Sciatic nerve (tissue), 2 donors: Measurements from ENCODE around the gene HSF2BP. TPM values are rescaled to one million over a fixed set of nuclear protein-coding genes. Genes with fewer than 3 reads are reported as not detected.
A peak's percentile ranks its signal among the peaks of the same experiment; 100 is the strongest.
"Not testable (repeated sequence)": the region's sequence is repeated elsewhere in the genome, so short reads cannot be mapped to it uniquely, and the experiment has no call there.

ENCODE experiments used
- ATAC-seq: fragments of 200-7000 bp; cut with Tn5 transposase; one replicate; pipeline ENCODE4 v1.9.1; 2020; ENCODE audit warnings: mild to moderate bottlenecking, moderate library complexity
- DNase-seq: peaks from one replicate; pipeline ENCODE4 v3.0.0-alpha.2; 2020; ENCODE audit warnings: low spot score
- intact Hi-C: fragments of 100-400 bp; cut with DNase I; formaldehyde crosslinking; loops from one replicate; pipeline ENCODE4 v1.14.2; 2022
- total RNA-seq: library from RNA; stranded (reverse); fragmentation: NEBNext Ultra II Directional; extraction: Animal tissue kit (Norgen Biotek cat#: 25700); gene quantifications from one replicate; pipeline ENCODE4 v1.2.1, GENCODE V29; 2021
- donor health status: DM: no; HTN: no; CAD: no.
- donor health status: DM: no; HTN: no; CAD: no.

Gene HSF2BP
- total RNA-seq, 1 donor from 2014 or later = 1.8 TPM

- ATAC-seq = no peak
- no peak for DNase-seq
- intact Hi-C loops = no loop called here
These were observed 1.1 kb downstream of the HSF2BP start for GRCh38 chr21:43658088-43658741.

- intact Hi-C loops = no loop called here
- no peak for ATAC-seq
- DNase-seq = no peak
These were observed 1.8 kb downstream of the HSF2BP start for GRCh38 chr21:43657355-43658087.

GRCh38 chr21:43654806-43655489, 4.3 kb downstream of the HSF2BP start:
- intact Hi-C loops = no loop called here
- no peak for DNase-seq
- ATAC-seq = no peak

- DNase-seq = no peak
- intact Hi-C loops = no loop called here
- ATAC-seq = no peak
These were observed 5.7 kb downstream of the HSF2BP start for GRCh38 chr21:43653626-43654025.

GRCh38 chr21:43652616-43653015, 6.7 kb downstream of the HSF2BP start:
- DNase-seq = no peak
- intact Hi-C loops = no loop called here
- ATAC-seq = no peak

GRCh38 chr21:43651926-43652325, 7.4 kb downstream of the HSF2BP start:
- DNase-seq, intact Hi-C loops, ATAC-seq: not testable (repeated sequence)

GRCh38 chr21:43648171-43648570, 11.1 kb downstream of the HSF2BP start:
- no peak for ATAC-seq
- intact Hi-C loops = no loop called here
- no peak for DNase-seq

- intact Hi-C loops = no loop called here
- ATAC-seq = peak; percentile 96
- peak; percentile 94 for DNase-seq
These were observed 12.6 kb downstream of the HSF2BP start for GRCh38 chr21:43646550-43647260.

GRCh38 chr21:43645976-43646375, 13.3 kb downstream of the HSF2BP start:
- intact Hi-C loops = no loop called here
- peak; percentile 51 for ATAC-seq

GRCh38 chr21:43645136-43645891, 14.0 kb downstream of the HSF2BP start:
- intact Hi-C loops = no loop called here
- DNase-seq = peak; percentile 73
- peak; percentile 94 for ATAC-seq

More at GRCh38 chr21:43645976-43646375, 13.3 kb downstream of the HSF2BP start:
- no peak for DNase-seq

GRCh38 chr21:43644609-43645008, 14.7 kb downstream of the HSF2BP start:
- no peak for DNase-seq
- intact Hi-C loops = no loop called here
- ATAC-seq = no peak

- intact Hi-C loops = no loop called here
- DNase-seq = no peak
- no peak for ATAC-seq
These were observed 15.2 kb downstream of the HSF2BP start for GRCh38 chr21:43644071-43644470.

- no peak for DNase-seq
- intact Hi-C loops = no loop called here
- ATAC-seq = no peak
These were observed 16.1 kb downstream of the HSF2BP start for GRCh38 chr21:43643193-43643592.

GRCh38 chr21:43640400-43640799, 18.9 kb downstream of the HSF2BP start:
- DNase-seq (no peak), ATAC-seq (no peak)
- intact Hi-C loops = no loop called here

- ATAC-seq (no peak), DNase-seq (no peak)
These were observed 19.6 kb downstream of the HSF2BP start for GRCh38 chr21:43639470-43640353.

GRCh38 chr21:43637530-43638158, 21.6 kb downstream of the HSF2BP start:
- ATAC-seq (no peak), DNase-seq (no peak)
- intact Hi-C loops = no loop called here

More at GRCh38 chr21:43639470-43640353, 19.6 kb downstream of the HSF2BP start:
- intact Hi-C loops = no loop called here

GRCh38 chr21:43635436-43635835, 23.9 kb downstream of the HSF2BP start:
- DNase-seq = no peak
- intact Hi-C loops = no loop called here

More at GRCh38 chr21:43635436-43635835, 23.9 kb downstream of the HSF2BP start:
- no peak for ATAC-seq
